ENCODE measurements around the gene MTNR1B.

MTNR1B gene

DNA sequence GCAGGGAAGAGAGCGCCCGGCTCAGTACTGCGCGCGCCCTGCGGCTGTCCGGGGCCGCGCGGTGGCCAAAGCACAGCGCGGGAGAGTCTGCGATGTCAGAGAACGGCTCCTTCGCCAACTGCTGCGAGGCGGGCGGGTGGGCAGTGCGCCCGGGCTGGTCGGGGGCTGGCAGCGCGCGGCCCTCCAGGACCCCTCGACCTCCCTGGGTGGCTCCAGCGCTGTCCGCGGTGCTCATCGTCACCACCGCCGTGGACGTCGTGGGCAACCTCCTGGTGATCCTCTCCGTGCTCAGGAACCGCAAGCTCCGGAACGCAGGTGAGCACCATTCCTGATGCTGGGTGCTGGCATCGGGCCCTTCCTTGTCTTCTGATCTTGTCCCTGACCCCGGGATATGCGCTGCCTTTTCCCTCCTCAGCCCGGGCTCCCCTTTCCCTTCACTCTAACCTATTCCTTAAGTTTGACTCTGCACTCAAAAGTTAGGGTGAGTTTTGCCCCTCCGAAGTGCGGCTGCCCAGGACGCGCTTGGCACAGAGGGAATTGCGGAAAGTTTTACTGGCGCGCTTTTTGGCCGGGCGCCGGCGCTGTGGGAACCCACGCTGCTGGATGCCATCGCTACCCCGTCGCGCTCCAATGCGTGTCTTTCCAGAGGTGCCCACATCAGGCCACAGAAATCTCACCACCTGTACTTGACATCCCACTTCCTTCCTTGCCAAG, at the start of gene MTNR1B:
Gene MTNR1B, plus strand, starts transcription at position 18 of the 714 bp plus-strand sequence. Its CDS starts 75 bp downstream, at position 93.
- DNase-seq, result no peak

DNA sequence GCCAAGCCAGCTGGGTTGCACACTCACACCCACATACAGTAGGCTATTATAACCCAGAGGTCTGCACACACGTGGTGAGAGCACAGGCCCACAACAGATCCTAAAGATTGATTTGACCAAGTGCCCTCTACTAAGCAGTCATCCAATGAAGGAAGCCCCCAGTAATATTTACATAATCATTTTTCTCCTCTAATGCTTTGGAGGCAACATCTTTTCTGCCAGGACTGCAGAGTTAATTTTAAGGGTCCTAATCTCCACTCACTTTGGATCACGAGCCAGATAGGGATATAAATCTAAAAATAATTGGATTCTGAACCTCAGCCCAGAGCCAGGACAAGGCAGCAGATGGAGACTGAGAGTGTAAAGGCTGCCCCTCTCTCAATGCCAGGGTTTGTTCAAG, 49.1 kb upstream of the MTNR1B start:
- DNase-seq, result no peak

DNA sequence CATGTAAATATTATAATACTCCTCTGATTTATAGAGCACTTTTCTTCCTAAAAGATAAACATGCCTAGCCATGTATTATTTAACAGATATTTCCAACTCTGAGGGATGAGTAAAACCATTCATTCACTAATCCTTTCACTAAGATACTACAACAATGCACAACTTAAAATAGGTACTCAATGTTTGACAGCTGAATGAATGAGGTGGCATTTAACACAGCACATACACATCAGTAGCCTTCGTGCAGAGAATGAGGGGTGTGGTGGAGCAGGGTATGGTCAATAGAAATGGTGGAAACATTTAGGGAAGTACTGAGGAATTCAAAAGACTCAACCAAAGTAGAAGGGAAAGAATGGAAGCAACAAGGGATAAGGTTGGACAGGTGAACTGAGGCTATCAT, 46.7 kb upstream of the MTNR1B start:
- no peak for DNase-seq

DNA sequence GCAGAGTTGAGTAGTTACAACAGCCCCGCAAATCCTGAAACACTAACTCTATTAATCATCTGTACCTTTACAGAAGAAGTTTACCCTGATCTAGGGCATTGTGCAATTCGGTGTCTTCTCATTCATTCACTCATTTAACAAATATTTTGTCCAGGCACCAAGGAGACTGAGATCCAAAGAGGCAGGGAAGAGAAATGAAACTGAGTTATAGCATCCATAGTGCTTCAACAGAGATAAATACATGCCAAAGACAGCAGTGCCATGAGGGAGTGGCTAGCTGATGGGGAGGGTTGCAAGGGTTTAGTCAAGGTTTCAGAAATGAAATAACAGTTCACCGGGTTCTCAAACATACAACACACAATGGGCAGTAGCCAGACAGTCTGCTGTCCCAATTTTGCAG, 40.2 kb upstream of the MTNR1B start:
- no peak for DNase-seq

DNA sequence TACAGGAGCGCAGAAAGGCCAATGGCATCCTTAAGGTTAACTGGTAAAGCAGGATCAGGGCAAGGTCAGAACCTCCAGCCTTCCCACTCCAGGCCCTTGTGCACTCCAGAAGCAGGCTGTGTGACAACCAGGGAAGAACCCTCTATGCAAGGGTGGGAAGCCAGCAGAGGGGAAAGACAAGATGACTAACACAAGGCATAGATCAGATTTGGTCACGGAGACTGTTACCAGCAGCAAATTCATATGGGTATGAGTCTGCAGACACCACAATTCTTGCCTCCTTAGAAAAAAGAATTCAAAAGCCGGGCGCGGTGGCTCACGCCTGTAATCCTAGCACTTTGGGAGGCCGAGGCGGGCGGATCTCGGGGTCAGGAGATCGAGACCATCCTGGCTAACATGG, 39.8 kb upstream of the MTNR1B start:
- DNase-seq, result no peak

GRCh38 chr11:92931746-92932422, 37.6 kb upstream of the MTNR1B start:
- DNase-seq, result no peak

DNA sequence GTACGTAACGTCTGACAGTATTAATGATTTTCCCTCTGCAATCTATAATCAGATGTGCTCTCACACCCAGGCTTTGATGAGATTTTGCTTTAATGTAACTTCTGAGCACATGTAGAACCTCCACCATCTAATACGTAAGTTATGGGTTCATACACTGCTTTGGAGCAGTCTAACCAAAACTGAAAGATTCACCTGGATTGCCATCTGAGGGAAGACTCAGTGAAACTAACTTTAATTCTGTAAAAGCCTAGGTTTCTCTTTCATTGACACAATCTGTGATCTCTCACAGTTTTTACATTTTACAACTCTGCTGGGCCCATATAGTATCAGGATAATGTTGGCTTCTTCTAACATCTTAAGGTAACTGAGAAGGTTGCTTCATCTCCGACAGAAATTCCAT, 30.1 kb upstream of the MTNR1B start:
- no peak for DNase-seq

DNA sequence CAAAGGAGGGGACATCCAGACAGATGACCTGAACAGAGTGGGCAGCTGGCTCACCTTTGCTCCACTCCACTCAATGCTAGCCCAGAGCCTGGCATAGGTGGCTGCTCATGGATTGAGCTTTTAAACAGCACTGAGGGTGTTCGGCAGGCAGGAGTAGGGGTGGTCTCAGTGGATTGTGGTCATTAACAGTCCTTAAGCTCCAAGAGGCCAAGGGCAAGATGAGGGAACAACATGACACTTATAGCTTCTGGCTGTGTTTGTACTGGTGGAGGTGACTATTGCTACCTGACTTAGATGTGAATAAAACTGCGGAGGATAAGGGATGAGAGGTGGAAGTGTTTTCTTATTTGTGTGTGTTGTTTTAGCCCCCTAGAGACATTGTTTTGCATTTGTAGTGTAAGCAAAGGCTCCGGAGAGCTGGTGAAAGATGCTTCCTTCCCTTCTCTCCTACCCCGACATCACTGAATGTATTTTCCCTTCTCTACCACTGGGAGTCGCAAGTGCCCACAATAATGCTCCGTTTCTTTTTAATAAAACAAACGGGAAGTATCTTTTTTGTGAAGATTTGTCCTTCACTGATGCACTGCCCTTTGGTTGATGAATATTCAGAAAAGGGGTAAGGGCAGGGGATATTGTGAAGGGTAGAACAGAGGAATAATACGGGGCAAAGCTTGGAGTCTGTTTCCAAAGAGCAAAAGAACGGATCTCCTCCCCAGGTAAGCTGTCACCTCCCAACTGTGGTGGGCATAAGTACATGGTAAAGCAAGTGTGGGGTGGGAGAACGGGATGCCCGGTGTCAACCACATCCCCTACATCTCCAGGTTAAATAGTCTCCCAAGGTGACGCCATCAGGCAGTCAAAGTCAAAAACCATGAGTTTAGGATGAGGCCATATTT, 27.5 kb upstream of the MTNR1B start:
- no peak for DNase-seq

DNA sequence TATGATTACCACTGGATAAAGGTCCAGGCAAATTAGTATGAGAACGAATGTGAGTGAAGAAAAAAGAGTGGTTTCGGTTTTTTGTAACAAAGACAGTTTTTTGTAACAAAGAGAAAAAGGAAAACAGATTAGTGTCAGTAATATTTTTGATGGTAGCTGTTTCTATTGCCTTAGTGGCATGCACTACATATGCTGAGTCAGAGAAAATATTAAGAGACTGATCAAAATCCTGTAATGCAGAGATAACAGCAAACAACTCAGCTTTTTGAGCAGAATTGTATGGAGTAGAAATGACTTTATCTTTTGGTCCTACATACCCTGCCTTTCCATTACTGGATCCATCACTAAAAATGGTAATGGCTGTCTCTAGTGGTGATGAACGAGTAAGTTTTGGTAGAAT, 22.7 kb upstream of the MTNR1B start:
- DNase-seq, result no peak

DNA sequence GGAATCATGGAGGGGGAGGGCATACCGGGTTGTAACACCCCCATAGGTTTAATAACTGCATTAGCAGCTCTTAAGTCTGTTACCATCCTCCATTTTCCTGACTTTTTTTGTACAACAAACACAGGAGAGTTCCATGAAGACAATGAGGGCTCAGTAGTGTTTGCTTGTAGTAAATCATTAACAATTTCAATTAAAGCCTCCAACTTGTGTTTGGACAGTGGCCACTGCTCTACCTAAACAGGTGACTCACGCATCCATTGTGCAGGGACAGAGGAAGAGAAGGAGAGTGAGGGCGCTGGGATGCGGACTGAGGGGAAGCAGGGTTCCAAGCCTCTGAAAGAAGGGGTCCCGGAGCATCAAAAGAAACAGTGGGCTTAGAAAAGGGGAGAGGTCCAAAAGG, 21.3 kb upstream of the MTNR1B start:
- no peak for DNase-seq

DNA sequence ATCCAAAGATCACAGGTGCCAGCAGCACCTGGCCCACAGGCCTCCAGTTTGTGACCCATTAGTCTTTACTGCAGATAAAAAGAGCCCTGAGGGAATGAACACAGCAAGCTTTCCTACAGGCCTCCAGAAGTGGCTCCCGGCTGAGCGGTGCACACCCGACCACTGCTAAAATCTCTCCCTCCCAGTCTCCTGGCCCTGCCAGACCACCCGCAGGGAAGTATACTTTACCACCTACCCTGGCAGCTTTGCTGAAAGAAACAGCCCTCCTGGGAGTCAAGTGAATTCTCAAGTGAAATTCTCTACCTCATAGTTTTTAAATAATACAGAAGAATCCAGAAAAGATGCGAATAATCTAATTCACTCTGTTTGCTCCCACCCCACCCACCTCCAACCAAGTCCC, 15.4 kb upstream of the MTNR1B start:
- DNase-seq, result no peak

- no peak for DNase-seq
These were observed 13.6 kb upstream of the MTNR1B start for GRCh38 chr11:92955860-92956259.

- no peak for DNase-seq
These were observed 8.6 kb upstream of the MTNR1B start for GRCh38 chr11:92960886-92961285.

- DNase-seq, result no peak
These were observed 7.0 kb upstream of the MTNR1B start for GRCh38 chr11:92962446-92962845.

- DNase-seq, result no peak
These were observed 5.0 kb upstream of the MTNR1B start for GRCh38 chr11:92964471-92964870.

DNA sequence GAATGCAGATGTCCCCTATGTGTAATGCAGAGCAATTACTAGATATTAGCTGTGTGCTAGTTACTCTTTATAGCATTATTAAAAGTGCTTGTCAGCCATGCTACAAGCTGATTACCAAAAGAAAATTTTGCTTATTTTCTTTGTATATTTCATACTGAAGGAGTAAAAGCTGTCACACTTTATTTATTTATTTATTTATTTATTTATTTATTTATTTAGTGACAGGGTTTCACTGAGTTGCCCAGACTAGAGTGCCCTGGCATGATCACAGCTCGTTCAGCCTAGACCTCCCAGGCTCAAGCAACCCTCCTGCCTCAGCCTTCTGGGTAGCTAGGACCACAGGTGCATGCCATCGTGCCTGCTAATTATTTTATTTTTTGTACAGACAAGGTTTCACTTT, 4.3 kb upstream of the MTNR1B start:
- DNase-seq, result no peak

DNA sequence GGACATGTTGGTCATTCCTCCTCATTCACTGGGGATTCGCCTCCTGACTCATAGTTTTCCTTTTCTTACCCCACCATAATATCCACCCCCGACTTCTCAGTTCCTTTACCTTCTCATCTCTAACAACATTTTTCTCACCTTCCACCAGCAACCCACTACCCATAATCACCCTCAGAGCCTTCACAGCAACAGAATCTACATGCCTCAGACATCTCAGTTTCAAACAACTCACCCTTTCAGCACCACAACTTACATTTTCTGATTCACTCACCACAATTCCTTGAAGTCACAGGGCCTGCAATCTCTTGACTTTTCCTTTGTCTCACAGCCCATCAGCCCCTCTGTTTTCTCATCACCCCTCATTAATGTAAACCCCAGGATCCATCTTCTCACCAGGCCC, 2.3 kb upstream of the MTNR1B start:
- no peak for DNase-seq

DNA sequence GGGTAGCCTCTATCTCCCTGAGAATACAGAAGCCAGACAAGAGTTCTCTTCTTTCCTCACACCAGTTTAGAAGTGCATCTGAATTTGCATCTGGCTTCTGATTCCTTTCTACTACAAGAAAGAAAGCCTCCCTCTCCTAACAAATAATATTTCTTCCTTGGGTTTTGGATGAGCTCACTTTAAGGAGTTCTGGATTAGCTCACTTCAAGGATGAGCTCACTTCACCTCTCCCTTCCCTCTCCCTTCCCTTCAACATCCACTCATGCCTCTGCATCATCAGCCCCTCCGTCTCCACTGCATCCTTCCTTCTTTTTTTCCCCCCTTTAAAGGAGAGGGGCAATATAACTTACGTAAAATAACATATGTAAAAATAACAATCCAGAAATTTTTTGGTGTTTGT, 1.6 kb upstream of the MTNR1B start:
- DNase-seq, result no peak

DNA sequence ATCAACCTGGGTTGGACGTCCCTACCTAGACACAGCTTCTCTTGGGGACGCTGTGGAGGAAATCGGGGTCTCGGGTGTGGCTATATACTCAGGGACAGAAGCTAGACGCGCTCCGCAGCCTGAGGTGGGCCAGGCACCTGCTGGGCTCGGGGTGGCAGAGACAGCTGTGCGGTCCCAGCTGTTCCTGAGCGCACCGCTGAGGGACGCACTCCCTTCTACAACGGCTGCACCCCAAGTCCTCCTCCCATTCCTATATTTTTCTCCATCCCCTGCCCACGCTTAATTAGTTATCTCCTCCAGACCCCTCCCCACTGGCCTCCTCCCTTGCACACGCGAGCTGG, 188 bp upstream of the MTNR1B start:
- no peak for DNase-seq

- DNase-seq, result no peak
These were observed 2.8 kb downstream of the MTNR1B start for GRCh38 chr11:92972248-92972647.

DNA sequence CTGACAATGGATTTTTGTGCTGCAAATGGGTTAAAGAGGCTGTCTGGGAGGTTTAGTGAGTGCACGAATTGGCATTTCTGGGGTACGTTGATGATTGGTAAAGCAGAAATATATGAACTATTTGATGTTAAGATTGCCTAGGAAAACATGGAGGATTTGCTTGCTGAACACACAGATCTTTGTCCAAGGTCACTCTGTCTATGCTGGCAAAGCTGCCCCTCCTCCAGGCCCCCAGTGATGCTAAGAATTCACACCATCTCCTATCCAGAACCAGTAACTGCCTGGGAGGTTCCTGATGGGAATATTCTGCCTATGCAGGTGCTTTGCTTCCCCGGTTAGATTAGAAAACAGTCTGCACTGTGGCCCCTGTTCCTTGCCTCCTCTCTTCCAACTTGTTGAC, 5.8 kb downstream of the MTNR1B start:
- no peak for DNase-seq

DNA sequence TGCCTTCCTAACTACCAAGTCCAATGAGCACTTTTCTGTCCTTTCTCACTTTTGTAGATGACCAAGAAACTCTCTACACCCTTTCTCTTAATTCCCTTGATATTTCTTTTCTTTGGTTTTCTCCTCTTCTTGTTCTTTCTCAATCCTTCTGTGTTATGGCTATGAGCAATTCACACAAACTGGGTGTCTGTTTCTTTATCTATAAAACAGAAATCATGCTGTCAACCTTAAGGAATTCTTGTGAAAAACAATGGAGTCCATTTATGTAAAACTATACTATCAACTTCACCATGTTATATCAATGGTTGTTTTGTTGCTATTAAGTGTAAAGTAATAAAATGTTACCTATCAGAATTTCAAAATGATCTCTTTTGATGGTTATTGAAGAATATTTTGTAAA, 7.2 kb downstream of the MTNR1B start:
- no peak for DNase-seq

DNA sequence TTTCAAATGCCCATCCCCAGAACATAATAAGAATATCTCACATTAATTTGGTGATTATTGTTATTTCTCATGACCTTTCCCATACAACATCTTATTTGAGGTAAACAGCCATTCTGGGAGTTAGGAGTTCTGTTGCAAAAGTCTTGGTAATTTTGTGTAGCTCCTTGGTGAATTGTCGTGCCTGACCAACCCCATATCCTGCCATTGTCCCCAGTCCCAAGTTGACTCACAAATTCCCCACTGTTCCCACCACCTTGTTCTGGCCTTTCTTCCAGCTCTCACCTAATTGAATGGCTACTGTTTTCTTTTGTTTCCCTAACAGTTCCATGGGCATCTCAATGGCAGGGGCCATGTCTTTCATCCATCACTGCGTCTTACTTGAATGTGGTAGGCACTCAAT, 8.0 kb downstream of the MTNR1B start:
- DNase-seq, result no peak
